HCT116 (cell line): Measurements from ENCODE around the gene MPHOSPH6. TPM values are rescaled to one million over a fixed set of nuclear protein-coding genes. Genes with fewer than 3 reads are reported as not detected.

Experiments
- ATAC-seq: fragments of 200-7000 bp; cut with Tn5 transposase; 2 replicates; pipeline ENCODE4 v1.9.1; 2020; ENCODE audit warnings: mild to moderate bottlenecking, moderate library complexity
- BruUV-seq: library from RNA; stranded (reverse); fragments of 400-500 nt; replicated peaks from 2 replicates; lab custom pipeline; 2021; lab: Mats Ljungman, UMichigan
- CTCF ChIA-PET: fragments of 300-600 bp; sonication (Branson Sonifier 250); formaldehyde crosslinking; loops from one replicate; lab custom pipeline; 2021; ENCODE audit warnings: antibody characterized with exemption; lab: Charles Lee
- POLR2A ChIA-PET: fragments of 300-600, 350-600 bp; sonication (Branson Sonifier 250); formaldehyde crosslinking; loops from one replicate; lab custom pipeline; 2021; ENCODE audit warnings: antibody characterized with exemption; lab: Charles Lee
- RAD21 ChIA-PET, 2 experiments: fragments of 300-600 bp; sonication (Branson Sonifier 250); formaldehyde crosslinking; loops; one replicate each; lab custom pipeline; 2023; ENCODE audit warnings: low total read pairs in 2 of 2; ENCODE audit not compliant: uncharacterized antibody in 2 of 2, unreplicated experiment in 2 of 2, low non-redundant PET in 1 of 2; lab: Charles Lee
- DNase-seq: peaks from one replicate; pipeline ENCODE4 v3.0.0-alpha.2; 2010; ENCODE audit warnings: low read depth, low spot score
- H2AFZ ChIP-seq: fragments of 200-600 bp; shearing (Covaris generic), sonication (generic); 2 replicates; pipeline ENCODE4 v1.6.1; 2017; ENCODE audit warnings: low read depth, mixed run types, mixed read lengths, antibody characterized with exemption, low read length; ENCODE audit not compliant: poor library complexity, severe bottlenecking
- H3K27ac ChIP-seq: 2 replicates; pipeline ENCODE4 v1.5.1; 2012; ENCODE audit warnings: low read depth, low read length
- H3K27me3 ChIP-seq: fragments of 200-600 bp; sonication (generic); 2 replicates; pipeline ENCODE4 v1.6.1; 2016; ENCODE audit warnings: mixed run types, low read length, mixed read lengths; ENCODE audit not compliant: insufficient read depth
- H3K36me3 ChIP-seq, 2 experiments: fragments of 200-500 bp in 1 of 2; fragments of 200-600 bp in 1 of 2; sonication (Bioruptor generic) in 1 of 2; sonication (generic) in 1 of 2; 2 replicates each; pipeline versions ENCODE4 v1.5.1 to v1.6.1; 2014 to 2016; ENCODE audit warnings: low read length in 2 of 2, inconsistent platforms in 1 of 2, mixed read lengths in 1 of 2, mixed run types in 1 of 2; ENCODE audit not compliant: insufficient read depth in 2 of 2, control insufficient read depth in 1 of 2
- H3K4me1 ChIP-seq, 2 experiments: fragments of 200-600 bp in 1 of 2; sonication (generic) in 1 of 2; 2 replicates each; pipeline versions ENCODE4 v1.5.1 to v1.6.1; 2012 to 2017; ENCODE audit warnings: low read length in 2 of 2, inconsistent platforms in 1 of 2, mild to moderate bottlenecking in 1 of 2, mixed read lengths in 1 of 2, mixed run types in 1 of 2, moderate library complexity in 1 of 2; ENCODE audit not compliant: insufficient read depth in 2 of 2, control insufficient read depth in 1 of 2
- H3K4me2 ChIP-seq: fragments of 200-600 bp; sonication (generic); 2 replicates; pipeline ENCODE4 v1.6.1; 2017; ENCODE audit warnings: mixed run types, low read length, mixed read lengths
- H3K4me3 ChIP-seq, 2 experiments: fragments of 200-600 bp in 1 of 2; sonication (generic) in 1 of 2; replicated peaks in 1 of 2; 2 replicates each; pipeline ENCODE4 v1.5.1; 2011 to 2016; ENCODE audit warnings: low read length in 2 of 2, control low read depth in 1 of 2, low read depth in 1 of 2, mild to moderate bottlenecking in 1 of 2, mixed read lengths in 1 of 2, mixed run types in 1 of 2
- H3K79me2 ChIP-seq: fragments of 200-600 bp; sonication (generic); 2 replicates; pipeline ENCODE4 v1.6.1; 2017; ENCODE audit warnings: mild to moderate bottlenecking, mixed run types, low read length, moderate library complexity, mixed read lengths; ENCODE audit not compliant: insufficient read depth
- H3K9ac ChIP-seq: fragments of 200-600 bp; sonication (generic); 2 replicates; pipeline ENCODE4 v1.6.1; 2016; ENCODE audit warnings: low read length, mixed read lengths
- H3K9me2 ChIP-seq: fragments of 200-600 bp; sonication (generic), shearing (Covaris generic); 2 replicates; pipeline ENCODE4 v1.6.1; 2017; ENCODE audit warnings: mixed run types, mild to moderate bottlenecking, moderate library complexity; ENCODE audit not compliant: insufficient read depth
- H3K9me3 ChIP-seq, 2 experiments: fragments of 200-500 bp in 1 of 2; fragments of 200-600 bp in 1 of 2; sonication (Bioruptor generic) in 1 of 2; sonication (generic) in 1 of 2; 2 replicates each; pipeline ENCODE4 v1.6.1; 2014 to 2017; ENCODE audit warnings: low read length in 2 of 2, mixed read lengths in 2 of 2, inconsistent platforms in 1 of 2, low read depth in 1 of 2, mild to moderate bottlenecking in 1 of 2, mixed run types in 1 of 2, moderate library complexity in 1 of 2; ENCODE audit not compliant: control insufficient read depth in 1 of 2, insufficient read depth in 1 of 2
- H4K20me1 ChIP-seq: fragments of 200-600 bp; sonication (generic), shearing (Covaris generic); 2 replicates; pipeline ENCODE4 v1.6.1; 2017; ENCODE audit warnings: mixed run types, mild to moderate bottlenecking, moderate library complexity; ENCODE audit not compliant: insufficient read depth
- CBX3 ChIP-seq: IDR thresholded peaks from 2 replicates; pipeline ENCODE4 v1.6.1; 2012; ENCODE audit warnings: low read depth
- CEBPB ChIP-seq: IDR thresholded peaks from 2 replicates; pipeline ENCODE4 v1.6.1; 2012; ENCODE audit warnings: low read depth
- ELF1 ChIP-seq: IDR thresholded peaks from 2 replicates; pipeline ENCODE4 v1.6.1; 2012; ENCODE audit warnings: low read depth, borderline replicate concordance
- EZH2 ChIP-seq: fragments of 200-600 bp; sonication (generic); IDR thresholded peaks from 2 replicates; pipeline ENCODE4 v1.6.1; 2017; ENCODE audit warnings: antibody characterized with exemption, mixed run types
- EZH2phosphoT487 ChIP-seq: fragments of 200-600 bp; IDR thresholded peaks from 2 replicates; pipeline ENCODE4 v1.6.1; 2018; ENCODE audit warnings: antibody characterized with exemption, borderline replicate concordance
- FOSL1 ChIP-seq: IDR thresholded peaks from 2 replicates; pipeline ENCODE4 v1.6.1; 2012; ENCODE audit warnings: low read depth
- POLR2AphosphoS5 ChIP-seq: IDR thresholded peaks from 2 replicates; pipeline ENCODE4 v1.6.1; 2011; ENCODE audit warnings: mild to moderate bottlenecking, low read depth, low read length, moderate library complexity
- RAD21 ChIP-seq: IDR thresholded peaks from 2 replicates; pipeline ENCODE4 v1.6.1; 2012; ENCODE audit warnings: low read depth, mild to moderate bottlenecking
- SIN3A ChIP-seq: IDR thresholded peaks from 2 replicates; pipeline ENCODE4 v1.6.1; 2012; ENCODE audit warnings: low read depth
- SRF ChIP-seq: IDR thresholded peaks from 2 replicates; pipeline ENCODE4 v1.6.1; 2012; ENCODE audit warnings: low read depth
- YY1 ChIP-seq: IDR thresholded peaks from 2 replicates; pipeline ENCODE4 v1.6.1; 2011; ENCODE audit warnings: low read length, low read depth, moderate library complexity, mild to moderate bottlenecking; ENCODE audit not compliant: insufficient replicate concordance; ENCODE audit errors: extremely low read depth
- ZFX ChIP-seq: fragments of 450-650 bp; IDR thresholded peaks from 2 replicates; pipeline ENCODE4 v1.6.1; 2017
- ZNF274 ChIP-seq: fragments of 200-500 bp; sonication (Bioruptor generic); IDR thresholded peaks from 2 replicates; pipeline ENCODE4 v1.6.1; 2014; ENCODE audit warnings: mild to moderate bottlenecking, low read depth, low read length, inconsistent platforms
- intact Hi-C: fragments of 100-400 bp; cut with micrococcal nuclease; formaldehyde crosslinking; loops from 2 replicates; pipeline ENCODE4 v1.10.0; 2022
- total RNA-seq: library from RNA; stranded (reverse); gene quantifications from one replicate; pipeline ENCODE4 v1.2.1, GENCODE V29; 2021; ENCODE audit not compliant: unreplicated experiment
- TF ChIP-seq, protein P1 (sequence below): IDR thresholded peaks from 2 replicates; pipeline ENCODE4 v1.6.1; 2012

The MPHOSPH6 gene
- total RNA-seq, 1 experiment from 2014 or later: 52.2 TPM

GRCh38 chr16:82150549-82150948, 19.5 kb downstream of the MPHOSPH6 start:
- ChIA-PET CTCF (no interaction called here), POLR2A (no interaction called here), RAD21 (no interaction called here)
- TF ChIP-seq ELF1 (no peak), RAD21 (no peak), EZH2 (no peak), EZH2phosphoT487 (no peak), ZNF274 (no peak)
- H3K27me3 ChIP-seq: no peaks in the 10 kb centered on the region
- peaks cover 10 to 21% of the 10 kb centered on the region in 2 experiments; a peak in 3 of 4 replicates for H3K36me3 ChIP-seq
- H3K9me2 ChIP-seq: no peaks in the 10 kb centered on the region
- intact Hi-C loops: no loop called here
- H3K4me3 ChIP-seq: no peak overlapping the region
- H3K79me2 ChIP-seq: peaks cover 43% of the 10 kb centered on the region
- H3K9ac ChIP-seq: no peak overlapping the region
- peaks cover 0 to 5% of the 10 kb centered on the region in 2 experiments; a peak in 1 of 4 replicates for H3K4me1 ChIP-seq
- no peak overlapping the region for H2AFZ ChIP-seq
- H4K20me1 ChIP-seq: 0 out of 2 replicates have a peak, but pooled peaks cover 9% of the 10 kb centered on the region
- no peak for DNase-seq
- no peaks in the 10 kb centered on the region for H3K9me3 ChIP-seq
- no peak for ATAC-seq
- H3K4me2 ChIP-seq: no peak overlapping the region
- no TSS peak for BruUV-seq
- no peak overlapping the region for H3K27ac ChIP-seq

GRCh38 chr16:82149536-82149935, 20.5 kb downstream of the MPHOSPH6 start:
- no peak overlapping the region for H2AFZ ChIP-seq
- ChIA-PET RAD21 (no interaction called here), POLR2A (no interaction called here), CTCF (no interaction called here)
- H3K9ac ChIP-seq: no peak overlapping the region
- no peak for ATAC-seq
- no peak overlapping the region for H3K4me3 ChIP-seq
- no peaks in the 10 kb centered on the region for H3K27me3 ChIP-seq
- H3K9me3 ChIP-seq: no peaks in the 10 kb centered on the region
- TF ChIP-seq, protein P1, sequence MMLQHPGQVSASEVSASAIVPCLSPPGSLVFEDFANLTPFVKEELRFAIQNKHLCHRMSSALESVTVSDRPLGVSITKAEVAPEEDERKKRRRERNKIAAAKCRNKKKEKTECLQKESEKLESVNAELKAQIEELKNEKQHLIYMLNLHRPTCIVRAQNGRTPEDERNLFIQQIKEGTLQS: no peak
- no peak for TF ChIP-seq SRF
- TF ChIP-seq RAD21: no peak
- no peak for TF ChIP-seq YY1
- TF ChIP-seq CBX3: no peak
- TF ChIP-seq ZNF274: no peak
- TF ChIP-seq SIN3A: no peak
- TF ChIP-seq POLR2AphosphoS5: no peak
- TF ChIP-seq ZFX: no peak
- no peak for TF ChIP-seq FOSL1
- TF ChIP-seq CEBPB: no peak
- TF ChIP-seq EZH2: no peak
- intact Hi-C loops: no loop called here
- peaks cover 0 to 5% of the 10 kb centered on the region in 2 experiments; a peak in 1 of 4 replicates for H3K4me1 ChIP-seq
- no peaks in the 10 kb centered on the region for H3K9me2 ChIP-seq
- BruUV-seq: no TSS peak
- no peak for DNase-seq
- peaks cover 10 to 18% of the 10 kb centered on the region in 2 experiments; a peak in 3 of 4 replicates for H3K36me3 ChIP-seq
- peaks cover 33% of the 10 kb centered on the region for H3K79me2 ChIP-seq
- 0 out of 2 replicates have a peak, but pooled peaks cover 6% of the 10 kb centered on the region for H4K20me1 ChIP-seq
- no peak overlapping the region for H3K27ac ChIP-seq
- no peak overlapping the region for H3K4me2 ChIP-seq
